Measurements from ENCODE around the gene SMAD4. TPM values are rescaled to one million over a fixed set of nuclear protein-coding genes. Genes with fewer than 3 reads are reported as not detected.

SMAD4 gene
- total and polyA plus RNA-seq, 2 of the 8 experiments (the other 6 are each of a cell fraction or from before 2014, with no cell fraction given), result 86.5 to 139 TPM

DNA sequence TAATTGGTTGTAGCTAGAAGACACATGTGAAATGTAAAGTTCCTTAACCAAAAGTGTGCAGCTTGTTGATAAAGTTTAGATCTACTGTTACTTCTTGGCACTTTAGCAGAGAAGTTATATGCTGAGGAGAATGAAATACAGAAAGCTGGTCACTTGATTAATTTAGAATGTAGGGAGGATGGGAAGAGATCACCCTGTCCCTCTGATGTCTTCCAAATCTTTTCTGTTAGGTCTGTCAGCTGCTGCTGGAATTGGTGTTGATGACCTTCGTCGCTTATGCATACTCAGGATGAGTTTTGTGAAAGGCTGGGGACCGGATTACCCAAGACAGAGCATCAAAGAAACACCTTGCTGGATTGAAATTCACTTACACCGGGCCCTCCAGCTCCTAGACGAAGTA lies 48.0 kb downstream of the SMAD4 start:
- H3K4me1 ChIP-seq (replicated peaks in 1 of 4; ENCODE audit: control insufficient read depth in 3 of 4, insufficient read depth in 4 of 4, low read length in 3 of 4), result no peaks in the 10 kb centered on the region
- 92% methylated on average over 5 of the region's 5 CpGs; no CpG with 5 or more reads in 1 of the 2 experiments for WGBS, 2 experiments (ENCODE audit: extremely low coverage in 1 of 2, insufficient coverage in 1 of 2, insufficient read length in 1 of 2, insufficient replicate concordance in 2 of 2, low coverage in 1 of 2, low lambda C conversion rate in 2 of 2, missing lambda C conversion rate in 1 of 2)
- no peak overlapping the region for H3K27ac ChIP-seq (ENCODE audit: low read depth, low read length)
- DNase-seq (ENCODE audit: low read depth in 1 of 2, low spot score in 2 of 2), result no peak
- TF ChIP-seq MAX (IDR thresholded peaks at IDR 0.05), result no peak
- TF ChIP-seq HDAC6 (IDR thresholded peaks at IDR 0.05; ENCODE audit: low read depth, low read length), result no peak
- no peak overlapping the region for H3K18ac ChIP-seq (ENCODE audit: extremely low read depth, low read length)
- H4K5ac ChIP-seq (ENCODE audit: insufficient read length, low read depth, low read length), result no peak overlapping the region
- H3K56ac ChIP-seq (replicated peaks; ENCODE audit: insufficient read length, low read depth, low read length), result no peak overlapping the region
- ChIA-PET POLR2A (ENCODE audit: partially characterized antibody) (interaction anchor here (1.1 kb wide), 1 partner anchor 13 kb away, joined by 3 read pairs; no protein-coding TSS in a partner anchor), CTCF (ENCODE audit: partially characterized antibody) (interaction anchor here (0.8 kb wide), 1 partner anchor 139 kb away, joined by 3 read pairs; no protein-coding TSS in a partner anchor)
- no peak overlapping the region for H3K9ac ChIP-seq (replicated peaks in 1 of 4; ENCODE audit: extremely low read depth in 1 of 4, low read depth in 3 of 4, low read length in 3 of 4)
- no peaks in the 10 kb centered on the region for H3K79me1 ChIP-seq (ENCODE audit: low read depth, low read length)
- no peak overlapping the region for H3K4me2 ChIP-seq (ENCODE audit: insufficient read depth in 1 of 2, low read depth in 2 of 2, low read length in 2 of 2)
- H2AK5ac ChIP-seq (ENCODE audit: low read depth, low read length), result no peak overlapping the region
- H2BK5ac ChIP-seq (ENCODE audit: low read depth, low read length), result no peak overlapping the region
- H4K91ac ChIP-seq (replicated peaks; ENCODE audit: insufficient read length, low read length), result no peak overlapping the region
- H3K23me2 ChIP-seq (ENCODE audit: low read depth, low read length), result no peaks in the 10 kb centered on the region
- peaks cover 0 to 9% of the 10 kb centered on the region in 2 experiments; a peak in 2 of 4 replicates for H3K79me2 ChIP-seq (ENCODE audit: control insufficient read depth in 1 of 2, insufficient read depth in 2 of 2, low read length in 2 of 2)
- H2BK15ac ChIP-seq (ENCODE audit: low read length), result no peak overlapping the region
- no peak overlapping the region for H3K23ac ChIP-seq (ENCODE audit: insufficient read length)
- no peak overlapping the region for H4K8ac ChIP-seq (ENCODE audit: extremely low read depth, insufficient read depth, low read length)
- H3K9me3 ChIP-seq (ENCODE audit: insufficient read depth in 2 of 2, low read depth in 1 of 2, low read length in 1 of 2), result no peaks in the 10 kb centered on the region
- H2AFZ ChIP-seq (ENCODE audit: low read length), result no peak overlapping the region
- H3K27me3 ChIP-seq (replicated peaks in 1 of 4; ENCODE audit: control insufficient read depth in 3 of 4, extremely low read depth in 1 of 4, insufficient read depth in 3 of 4, low read length in 3 of 4), result no peaks in the 10 kb centered on the region
- H3K4me3 ChIP-seq (ENCODE audit: extremely low read depth in 1 of 4, insufficient read depth in 2 of 4, low read depth in 3 of 4, low read length in 4 of 4), result no peak overlapping the region
- no peak for FAIRE-seq
- H2BK20ac ChIP-seq (ENCODE audit: low read length), result no peak overlapping the region
- H3K4ac ChIP-seq (replicated peaks; ENCODE audit: insufficient read length, low read depth, low read length), result no peak overlapping the region
- H3K36me3 ChIP-seq (ENCODE audit: control insufficient read depth in 2 of 4, insufficient read depth in 4 of 4, low read length in 3 of 4), result peaks cover 7 to 60% (median 26%) of the 10 kb centered on the region in 4 experiments
- no peak overlapping the region for H3K14ac ChIP-seq (ENCODE audit: insufficient read length)
- no peaks in the 10 kb centered on the region for H4K20me1 ChIP-seq (replicated peaks in 1 of 2; ENCODE audit: control insufficient read depth in 1 of 2, insufficient read depth in 2 of 2, low read length in 2 of 2)
- no peak overlapping the region for H2BK120ac ChIP-seq (replicated peaks; ENCODE audit: low read depth, low read length)
- no peak overlapping the region for H2BK12ac ChIP-seq (ENCODE audit: low read depth, low read length)

Measured in H1 (cell line).